GM19468 (cell line): ENCODE measurements around the gene GOSR2.
A peak's percentile ranks its signal among the peaks of the same experiment; 100 is the strongest.

ENCODE experiments used
- ATAC-seq: cut with Tn5 transposase; IDR thresholded peaks from one replicate; pipeline ENCODE4 v1.9.1; 2021; ENCODE audit warnings: mild to moderate bottlenecking, moderate library complexity, moderate number of reproducible peaks; ENCODE audit not compliant: unreplicated experiment; ENCODE audit errors: extremely low read depth

GOSR2 gene

GRCh38 chr17:46922804-46923635 is at the start of gene GOSR2:
Gene GOSR2 (plus strand): TSS chr17:46923160. CDS start chr17:46923193, 33 bp downstream.
- peak; percentile 69 for ATAC-seq

- ATAC-seq: no peak
Observed at GRCh38 chr17:46873941-46874645, 48.9 kb upstream of the GOSR2 start.

- ATAC-seq: no peak
Observed at GRCh38 chr17:46874906-46875305, 48.1 kb upstream of the GOSR2 start.

GRCh38 chr17:46875849-46876352 is 47.1 kb upstream of the GOSR2 start:
- no peak for ATAC-seq

GRCh38 chr17:46876353-46876887 is 46.5 kb upstream of the GOSR2 start:
- ATAC-seq: no peak

GRCh38 chr17:46876926-46877325 is 46.0 kb upstream of the GOSR2 start:
- no peak for ATAC-seq

GRCh38 chr17:46877466-46877865 is 45.5 kb upstream of the GOSR2 start:
- no peak for ATAC-seq

GRCh38 chr17:46878055-46878454 is 44.9 kb upstream of the GOSR2 start:
- ATAC-seq: no peak

- no peak for ATAC-seq
Observed at GRCh38 chr17:46879101-46879500, 43.9 kb upstream of the GOSR2 start.

- ATAC-seq: no peak
Observed at GRCh38 chr17:46881015-46881414, 41.9 kb upstream of the GOSR2 start.

- no peak for ATAC-seq
Observed at GRCh38 chr17:46882666-46883065, 40.3 kb upstream of the GOSR2 start.

- ATAC-seq: no peak
Observed at GRCh38 chr17:46883871-46884520, 39.0 kb upstream of the GOSR2 start.

- ATAC-seq: no peak
Observed at GRCh38 chr17:46884552-46884951, 38.4 kb upstream of the GOSR2 start.

- ATAC-seq: no peak
Observed at GRCh38 chr17:46885415-46886309, 37.3 kb upstream of the GOSR2 start.

- no peak for ATAC-seq
Observed at GRCh38 chr17:46886310-46886663, 36.7 kb upstream of the GOSR2 start.

- ATAC-seq: no peak
Observed at GRCh38 chr17:46887717-46888116, 35.2 kb upstream of the GOSR2 start.

GRCh38 chr17:46888727-46889126 is 34.2 kb upstream of the GOSR2 start:
- no peak for ATAC-seq

- no peak for ATAC-seq
Observed at GRCh38 chr17:46889519-46889918, 33.4 kb upstream of the GOSR2 start.

GRCh38 chr17:46889992-46890564 is 32.9 kb upstream of the GOSR2 start:
- ATAC-seq: no peak
